GM23338 (cell line): ENCODE results near the gene AP2A1. TPM values are rescaled to one million over a fixed set of nuclear protein-coding genes. Genes with fewer than 3 reads are reported as not detected.

Experiments
- ATAC-seq: fragments of 200-7000 bp; cut with Tn5 transposase; 3 replicates; pipeline ENCODE4 v1.9.1; 2020
- DNase-seq: peaks from one replicate; pipeline ENCODE4 v3.0.0-alpha.2; 2015; ENCODE audit warnings: low spot score
- H2AFZ ChIP-seq: fragments of 200-600 bp; sonication (generic); 2 replicates; pipeline ENCODE4 v1.8.0; 2016; ENCODE audit warnings: antibody characterized with exemption, mild to moderate bottlenecking, moderate library complexity
- H3F3A ChIP-seq: fragments of 200-600 bp; sonication (generic); replicated peaks from 2 replicates; pipeline ENCODE4 v1.8.0; 2017; ENCODE audit warnings: antibody characterized with exemption, mixed run types, low read depth
- H3K27ac ChIP-seq: fragments of 200-600 bp; sonication (generic); 2 replicates; pipeline ENCODE4 v1.6.1; 2016; ENCODE audit warnings: low read depth
- H3K27me3 ChIP-seq: fragments of 200-600 bp; sonication (generic); 2 replicates; pipeline ENCODE4 v1.8.0; 2016; ENCODE audit warnings: mild to moderate bottlenecking, mixed run types, moderate library complexity; ENCODE audit not compliant: insufficient read depth
- H3K36me3 ChIP-seq: fragments of 200-600 bp; sonication (generic); 2 replicates; pipeline ENCODE4 v1.8.0; 2016; ENCODE audit warnings: mild to moderate bottlenecking; ENCODE audit not compliant: insufficient read depth
- H3K4me1 ChIP-seq: fragments of 200-600 bp; sonication (generic); 2 replicates; pipeline ENCODE4 v1.8.0; 2016; ENCODE audit warnings: mild to moderate bottlenecking, moderate library complexity; ENCODE audit not compliant: insufficient read depth
- H3K4me2 ChIP-seq: fragments of 200-600 bp; sonication (generic); 2 replicates; pipeline ENCODE4 v1.7.1; 2017; ENCODE audit warnings: mixed run types
- H3K4me3 ChIP-seq: fragments of 200-600 bp; sonication (generic); 2 replicates; pipeline ENCODE4 v1.6.1; 2016; ENCODE audit warnings: mixed run types
- H3K79me2 ChIP-seq: fragments of 200-600 bp; sonication (generic); replicated peaks from 2 replicates; pipeline ENCODE4 v1.8.0; 2017; ENCODE audit warnings: mild to moderate bottlenecking; ENCODE audit not compliant: insufficient read depth
- H3K9me2 ChIP-seq: fragments of 200-600 bp; sonication (generic); 2 replicates; pipeline ENCODE4 v1.8.0; 2017; ENCODE audit not compliant: insufficient read depth
- H4K20me1 ChIP-seq: fragments of 200-600 bp; sonication (generic); replicated peaks from 2 replicates; pipeline ENCODE4 v1.8.0; 2017; ENCODE audit warnings: mild to moderate bottlenecking; ENCODE audit not compliant: insufficient read depth
- H3K27ac Mint-ChIP-seq: 2 replicates; pipeline ENCODE4 v1.8.0; 2020; ENCODE audit warnings: inconsistent platforms, mild to moderate bottlenecking, moderate library complexity, mixed read lengths
- H3K27me3 Mint-ChIP-seq: 3 replicates; pipeline ENCODE4 v1.8.0; 2022; ENCODE audit warnings: low read depth, mild to moderate bottlenecking, moderate library complexity, mixed read lengths, inconsistent platforms; ENCODE audit not compliant: insufficient read depth, poor library complexity
- H3K36me3 Mint-ChIP-seq: 3 replicates; pipeline ENCODE4 v1.8.0; 2021; ENCODE audit warnings: low read depth, mild to moderate bottlenecking, inconsistent platforms, moderate library complexity, mixed read lengths
- H3K4me1 Mint-ChIP-seq: 3 replicates; pipeline ENCODE4 v1.8.0; 2020; ENCODE audit warnings: mild to moderate bottlenecking, inconsistent platforms, mixed read lengths
- H3K4me3 Mint-ChIP-seq: 3 replicates; pipeline ENCODE4 v1.8.0; 2021; ENCODE audit warnings: moderate library complexity, mild to moderate bottlenecking, inconsistent platforms, mixed read lengths
- H3K9me3 Mint-ChIP-seq: 3 replicates; pipeline ENCODE4 v1.8.0; 2020; ENCODE audit warnings: moderate library complexity, mild to moderate bottlenecking, inconsistent platforms, mixed read lengths
- CTCF ChIP-seq, 2 experiments: fragments of 200-600 bp in 1 of 2; sonication (generic) in 1 of 2; conservative IDR thresholded peaks; 2 replicates each; pipeline versions ENCODE4 v1.5.1 to v1.6.1; 2016 to 2017; ENCODE audit warnings: antibody characterized with exemption in 2 of 2, low read depth in 2 of 2, mild to moderate bottlenecking in 2 of 2, moderate library complexity in 1 of 2
- ETS1 ChIP-seq: IDR thresholded peaks from 2 replicates; pipeline ENCODE4 v1.6.1; 2016; ENCODE audit warnings: antibody characterized with exemption
- EZH2 ChIP-seq: fragments of 200-600 bp; sonication (generic); IDR thresholded peaks from one replicate; pipeline ENCODE4 v1.8.0; 2017; ENCODE audit warnings: antibody characterized with exemption, mild to moderate bottlenecking, low read depth; ENCODE audit not compliant: unreplicated experiment
- JUNB ChIP-seq: IDR thresholded peaks from one replicate; pipeline ENCODE4 v1.6.1; 2016; ENCODE audit warnings: antibody characterized with exemption; ENCODE audit not compliant: unreplicated experiment
- NANOG ChIP-seq: IDR thresholded peaks from 2 replicates; pipeline ENCODE4 v1.6.1; 2016; ENCODE audit warnings: antibody characterized with exemption, borderline replicate concordance
- POLR2AphosphoS5 ChIP-seq: IDR thresholded peaks from 2 replicates; pipeline ENCODE4 v1.6.1; 2016; ENCODE audit warnings: antibody characterized with exemption, low read depth
- ZNF114 ChIP-seq: fragments of 250-450 bp; sonication (Bioruptor Pico); IDR thresholded peaks from 2 replicates; pipeline ENCODE4 v1.5.0; 2020; ENCODE audit warnings: mild to moderate bottlenecking, moderate library complexity
- ZNF331 ChIP-seq: fragments of 250-450 bp; sonication (Bioruptor Pico); IDR thresholded peaks from 2 replicates; pipeline ENCODE4 v1.5.0; 2020; ENCODE audit warnings: low read depth, mild to moderate bottlenecking, moderate library complexity
- polyA plus RNA-seq: library from polyadenylated mRNA; unstranded; fragments of >200 nt; fragmentation: Nextera tagmentation; extraction: Ambion mirVana; gene quantifications from 2 replicates; pipeline ENCODE4 v1.2.1, GENCODE V29; 2016
- total RNA-seq: library from RNA; depleted of rRNA; stranded (reverse); fragments of >200 nt; shearing (Covaris generic); gene quantifications from 2 replicates; pipeline ENCODE4 v1.2.3, GENCODE V29; 2014

The AP2A1 gene
- total and polyA plus RNA-seq, 2 experiments from 2014 or later, result 34.1 to 129 TPM

GRCh38 chr19:49809941-49810389 is 43.2 kb downstream of the AP2A1 start:
- no peak for TF ChIP-seq CTCF (conservative IDR thresholded peaks at IDR 0.05; ENCODE audit: low read depth in 2 of 2)
- TF ChIP-seq ZNF114 (CRISPR knock-in tag), result no peak
- TF ChIP-seq JUNB, result no peak
- no peak for TF ChIP-seq EZH2
- no peak for TF ChIP-seq ETS1
- no peaks in the 10 kb centered on the region for H3K79me2 ChIP-seq
- H3K9me2 ChIP-seq, result no peaks in the 10 kb centered on the region
- H3K4me3 ChIP-seq, result peak overlapping the region; percentile 63
- no peaks in the 10 kb centered on the region for H3K27me3 ChIP-seq
- Mint-ChIP-seq H3K36me3 (peaks cover 21% of the 10 kb centered on the region), H3K4me3 (peak overlapping the region; percentile 43; the same call in 2 of the 3 replicates), H3K9me3 (no peaks in the 10 kb centered on the region; the same call in 2 of the 3 replicates), H3K27me3 (peaks cover 28% of the 10 kb centered on the region), H3K27ac (no peak overlapping the region), H3K4me1 (peaks cover 27% of the 10 kb centered on the region)
- no peaks in the 10 kb centered on the region; the same call in 1 of the 2 replicates for H4K20me1 ChIP-seq
- H3K36me3 ChIP-seq, result no peaks in the 10 kb centered on the region; the same call in 1 of the 2 replicates
- H3K27ac ChIP-seq, result no peak overlapping the region
- H3K4me2 ChIP-seq, result peak overlapping the region; percentile 87
- ATAC-seq, result no peak
- H3K4me1 ChIP-seq, result peaks cover 22% of the 10 kb centered on the region; the same call in 1 of the 2 replicates
- DNase-seq, result no peak
- no peak overlapping the region for H2AFZ ChIP-seq
- peaks cover 23% of the 10 kb centered on the region for H3F3A ChIP-seq

- Mint-ChIP-seq H3K4me1 (peaks cover 23% of the 10 kb centered on the region), H3K36me3 (peaks cover 14% of the 10 kb centered on the region), H3K4me3 (0 out of 3 replicates have a peak overlapping the region, but pooled peaks have one; percentile 16), H3K27ac (no peak overlapping the region), H3K27me3 (peaks cover 24% of the 10 kb centered on the region), H3K9me3 (no peaks in the 10 kb centered on the region; the same call in 2 of the 3 replicates)
- no peaks in the 10 kb centered on the region; the same call in 1 of the 2 replicates for H3K36me3 ChIP-seq
- H4K20me1 ChIP-seq, result no peaks in the 10 kb centered on the region; the same call in 1 of the 2 replicates
- H3K79me2 ChIP-seq, result no peaks in the 10 kb centered on the region
- H3K27ac ChIP-seq, result no peak overlapping the region
- H3K9me2 ChIP-seq, result no peaks in the 10 kb centered on the region
- peaks cover 17% of the 10 kb centered on the region for H3F3A ChIP-seq
- no peak overlapping the region for H2AFZ ChIP-seq
- no peak overlapping the region for H3K4me2 ChIP-seq
- no peaks in the 10 kb centered on the region for H3K27me3 ChIP-seq
- ATAC-seq (no peak), DNase-seq (no peak)
- peaks cover 14% of the 10 kb centered on the region; the same call in 1 of the 2 replicates for H3K4me1 ChIP-seq
- TF ChIP-seq ZNF331 (CRISPR knock-in tag) (no peak), CTCF (conservative IDR thresholded peaks at IDR 0.05; ENCODE audit: low read depth in 2 of 2) (no peak), POLR2AphosphoS5 (no peak), NANOG (no peak), EZH2 (no peak)
- H3K4me3 ChIP-seq, result no peak overlapping the region
Observed at GRCh38 chr19:49811328-49811727, 44.5 kb downstream of the AP2A1 start.
